Measurements from ENCODE around the gene APLN. TPM values are rescaled to one million over a fixed set of nuclear protein-coding genes. Genes with fewer than 3 reads are reported as not detected.
A peak's percentile ranks its signal among the peaks of the same experiment; 100 is the strongest.

Gene APLN
- total RNA-seq, 1 donor from 2014 or later = 15.9 TPM

GRCh38 chrX:129641469-129641868, 13.3 kb downstream of the APLN start:
- Histone ChIP-seq H3K27ac (replicated peaks) (no peak overlapping the region), H3K4me3 (no peak overlapping the region), H3K36me3 (no peaks in the 10 kb centered on the region), H3K9me3 (replicated peaks) (no peaks in the 10 kb centered on the region), H3K4me1 (no peaks in the 10 kb centered on the region), H3K27me3 (ENCODE audit: low read depth) (no peaks in the 10 kb centered on the region)
- no peak for DNase-seq
- no peak for TF ChIP-seq CTCF (IDR thresholded peaks at IDR 0.05; ENCODE audit: borderline replicate concordance)
- intact Hi-C loops (cut with micrococcal nuclease) = no loop called here

- no peak overlapping the region for H3K4me3 ChIP-seq
- no peaks in the 10 kb centered on the region for H3K4me1 ChIP-seq
- H3K9me3 ChIP-seq (replicated peaks) = no peaks in the 10 kb centered on the region
- TF ChIP-seq CTCF (IDR thresholded peaks at IDR 0.05; ENCODE audit: borderline replicate concordance) = no peak
- DNase-seq = no peak
- no peaks in the 10 kb centered on the region for H3K27me3 ChIP-seq (ENCODE audit: low read depth)
- no peaks in the 10 kb centered on the region for H3K36me3 ChIP-seq
- intact Hi-C loops (cut with micrococcal nuclease) = no loop called here
- no peak overlapping the region for H3K27ac ChIP-seq (replicated peaks)
These were observed 14.0 kb downstream of the APLN start for GRCh38 chrX:129640737-129641136.

- H3K4me3 ChIP-seq = no peak overlapping the region
- no peak overlapping the region for H3K27ac ChIP-seq (replicated peaks)
- intact Hi-C loops (cut with micrococcal nuclease) = no loop called here
- no peaks in the 10 kb centered on the region for H3K36me3 ChIP-seq
- TF ChIP-seq CTCF (IDR thresholded peaks at IDR 0.05; ENCODE audit: borderline replicate concordance) = no peak
- no peaks in the 10 kb centered on the region for H3K4me1 ChIP-seq
- no peaks in the 10 kb centered on the region for H3K9me3 ChIP-seq (replicated peaks)
- H3K27me3 ChIP-seq (ENCODE audit: low read depth) = no peaks in the 10 kb centered on the region
- no peak for DNase-seq
These were observed 15.8 kb downstream of the APLN start for GRCh38 chrX:129638917-129639316.

GRCh38 chrX:129637217-129638109, 17.3 kb downstream of the APLN start:
- no peak overlapping the region for H3K27ac ChIP-seq (replicated peaks)
- H3K27me3 ChIP-seq (ENCODE audit: low read depth) = no peaks in the 10 kb centered on the region
- peak; percentile 64 for DNase-seq
- H3K9me3 ChIP-seq (replicated peaks) = no peaks in the 10 kb centered on the region
- H3K4me1 ChIP-seq = no peaks in the 10 kb centered on the region
- TF ChIP-seq CTCF (IDR thresholded peaks at IDR 0.05; ENCODE audit: borderline replicate concordance) = peak; percentile 88
- intact Hi-C loops (cut with micrococcal nuclease) = no loop called here
- no peaks in the 10 kb centered on the region for H3K36me3 ChIP-seq
- no peak overlapping the region for H3K4me3 ChIP-seq

GRCh38 chrX:129636175-129636681, 18.5 kb downstream of the APLN start:
- Histone ChIP-seq H3K4me3 (no peak overlapping the region), H3K9me3 (replicated peaks) (no peaks in the 10 kb centered on the region), H3K36me3 (no peaks in the 10 kb centered on the region), H3K4me1 (no peaks in the 10 kb centered on the region), H3K27ac (replicated peaks) (no peak overlapping the region), H3K27me3 (ENCODE audit: low read depth) (no peaks in the 10 kb centered on the region)
- TF ChIP-seq CTCF (IDR thresholded peaks at IDR 0.05; ENCODE audit: borderline replicate concordance) = no peak
- no peak for DNase-seq
- intact Hi-C loops (cut with micrococcal nuclease) = no loop called here
